ENCODE results near the gene CD2.
A peak's percentile ranks its signal among the peaks of the same experiment; 100 is the strongest.
"Not testable (repeated sequence)": the region's sequence is repeated elsewhere in the genome, so short reads cannot be mapped to it uniquely, and the experiment has no call there.

The CD2 gene

DNA sequence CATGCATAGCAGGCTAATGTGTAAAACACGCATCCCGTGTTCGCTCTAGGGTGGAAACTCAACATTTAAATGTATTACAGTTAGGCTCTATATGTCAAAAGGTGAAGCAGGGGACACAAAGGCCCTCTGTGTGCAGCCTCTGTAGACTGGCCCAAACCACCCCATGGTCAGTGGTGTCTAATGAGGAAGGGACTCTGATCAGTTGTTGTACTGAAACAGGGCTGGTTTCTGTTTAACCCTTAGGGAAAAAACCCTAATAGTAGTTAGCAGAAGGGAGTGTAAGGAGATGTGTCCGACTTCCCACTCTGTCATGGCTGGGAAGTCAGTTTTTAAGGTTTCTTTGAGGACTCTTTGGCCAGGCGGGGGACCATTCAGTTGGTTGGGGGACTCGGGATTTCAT, 21.5 kb upstream of the CD2 start:
- DNase-seq: no peak

DNA sequence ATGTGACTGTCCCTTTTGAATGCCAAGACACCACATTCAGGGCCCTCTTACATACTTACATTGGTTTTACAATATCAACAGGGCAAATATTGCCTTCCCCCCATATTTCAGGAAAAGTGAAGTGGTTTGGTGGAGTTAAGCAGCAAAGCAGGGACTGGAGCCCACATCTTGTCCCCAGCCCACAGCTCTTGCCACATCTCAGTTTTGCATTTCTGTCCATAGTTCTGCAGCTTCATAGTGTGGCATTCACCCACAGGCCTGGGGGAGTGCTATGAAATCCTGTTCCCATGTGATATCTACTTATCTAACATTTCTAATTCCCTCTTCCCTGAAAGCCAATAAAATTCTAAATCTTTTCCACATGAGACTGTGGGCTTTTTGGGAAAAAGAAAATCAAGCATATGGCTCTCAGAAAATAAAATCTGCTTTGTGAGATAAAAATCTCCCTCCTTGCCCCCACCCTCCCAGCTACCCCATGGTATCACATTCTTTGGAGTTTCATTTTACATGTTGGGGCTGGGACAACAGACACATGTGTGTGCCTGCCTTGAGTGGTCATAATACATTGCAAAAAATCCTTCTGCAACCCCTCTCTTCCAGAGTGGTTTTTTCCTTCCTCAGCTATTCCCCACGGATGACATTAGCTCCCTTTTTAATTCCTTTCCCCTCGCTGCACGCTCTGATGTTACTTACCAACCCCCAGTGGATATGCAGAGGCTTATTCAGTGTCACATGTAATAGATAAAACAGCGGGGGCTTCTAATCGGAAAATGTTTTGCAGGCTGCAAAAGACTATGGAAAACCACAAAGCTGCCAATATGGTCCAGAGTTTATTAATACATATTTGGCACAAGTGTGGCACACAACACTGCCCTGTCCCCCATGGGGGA, 20.5 kb upstream of the CD2 start:
- peak in 1 of 2 experiments; percentile 38 for DNase-seq

DNA sequence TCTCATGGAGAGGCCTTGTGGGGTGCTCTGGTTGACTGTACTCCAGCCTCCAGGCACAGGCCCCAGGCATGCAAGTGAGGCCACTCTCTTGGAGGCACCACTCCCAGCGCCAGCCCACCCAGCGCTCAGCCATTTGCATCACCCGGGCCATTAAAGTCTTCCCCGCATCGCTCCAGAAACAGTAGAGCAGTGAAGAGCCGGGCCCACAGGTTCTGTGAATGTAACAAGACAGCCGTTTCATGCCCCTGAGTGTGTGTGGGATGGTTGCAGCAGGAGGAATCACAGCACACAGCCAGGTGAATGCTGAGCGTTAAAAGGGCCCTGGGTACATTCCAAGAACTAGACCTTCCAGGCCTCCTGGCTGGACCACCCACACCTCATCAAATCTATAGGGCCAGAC, 19.0 kb upstream of the CD2 start:
- DNase-seq: no peak

DNA sequence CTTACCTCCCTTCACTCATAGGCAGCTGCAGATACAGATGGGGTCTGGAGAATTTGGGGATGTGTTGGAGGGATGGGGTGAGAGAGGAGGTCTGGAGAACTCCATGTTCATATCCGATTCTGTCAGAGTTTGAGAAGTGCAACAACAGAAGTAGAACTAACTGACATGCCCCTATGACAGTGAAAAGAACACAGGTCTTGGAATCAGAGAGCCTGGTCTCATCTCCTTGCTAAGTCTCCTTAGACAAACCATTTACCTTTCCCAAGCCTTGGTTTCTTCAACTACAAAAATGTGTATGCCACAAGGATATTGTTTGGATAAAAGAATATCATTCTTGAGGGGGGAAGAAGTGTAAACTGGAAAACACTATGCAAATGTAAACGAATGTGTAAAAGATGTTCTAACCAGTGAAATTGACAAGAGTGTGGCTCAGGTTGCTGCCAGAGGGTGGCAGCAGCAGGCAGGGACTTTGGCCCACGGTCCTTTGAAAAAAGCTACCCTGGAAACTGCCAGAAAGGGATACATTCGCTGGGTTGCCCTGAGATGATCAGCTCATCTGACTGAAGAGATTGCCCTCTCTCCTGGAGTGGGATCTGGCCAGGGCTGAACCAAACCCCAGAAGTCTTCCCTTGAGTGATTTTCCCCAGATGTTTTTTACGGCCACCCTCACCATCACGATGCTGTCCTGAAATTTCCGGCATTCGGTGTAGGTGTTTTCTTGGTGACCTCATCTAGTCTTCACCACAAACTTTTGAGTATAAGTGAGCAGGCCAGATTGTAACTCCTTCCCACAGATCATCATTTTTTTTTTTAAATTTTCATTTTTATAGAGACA, 17.0 kb upstream of the CD2 start:
- peak; percentile 38 to 88 for DNase-seq

DNA sequence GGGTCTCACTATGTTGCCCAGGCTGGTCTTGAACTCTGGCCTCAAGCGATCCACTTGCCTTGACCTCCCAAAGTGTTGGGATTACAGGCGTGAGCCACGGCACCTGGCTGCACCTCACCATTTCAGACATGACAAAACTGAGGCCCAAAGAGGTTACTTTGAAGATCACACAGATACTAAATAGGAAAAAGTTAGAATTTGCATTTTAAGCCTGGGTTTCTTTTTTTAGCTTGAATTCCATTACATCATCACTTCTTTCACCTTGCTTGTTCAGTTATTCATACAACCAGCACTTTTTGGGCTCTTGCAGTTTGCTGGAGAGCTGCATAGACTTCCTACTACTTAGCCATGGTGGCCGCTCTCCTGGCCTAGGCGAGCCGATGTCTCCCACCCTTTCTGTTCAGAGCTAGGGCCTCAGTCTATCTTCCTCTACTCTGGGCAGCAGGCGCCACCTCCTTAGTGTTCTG, 16.3 kb upstream of the CD2 start:
- no peak for DNase-seq

DNA sequence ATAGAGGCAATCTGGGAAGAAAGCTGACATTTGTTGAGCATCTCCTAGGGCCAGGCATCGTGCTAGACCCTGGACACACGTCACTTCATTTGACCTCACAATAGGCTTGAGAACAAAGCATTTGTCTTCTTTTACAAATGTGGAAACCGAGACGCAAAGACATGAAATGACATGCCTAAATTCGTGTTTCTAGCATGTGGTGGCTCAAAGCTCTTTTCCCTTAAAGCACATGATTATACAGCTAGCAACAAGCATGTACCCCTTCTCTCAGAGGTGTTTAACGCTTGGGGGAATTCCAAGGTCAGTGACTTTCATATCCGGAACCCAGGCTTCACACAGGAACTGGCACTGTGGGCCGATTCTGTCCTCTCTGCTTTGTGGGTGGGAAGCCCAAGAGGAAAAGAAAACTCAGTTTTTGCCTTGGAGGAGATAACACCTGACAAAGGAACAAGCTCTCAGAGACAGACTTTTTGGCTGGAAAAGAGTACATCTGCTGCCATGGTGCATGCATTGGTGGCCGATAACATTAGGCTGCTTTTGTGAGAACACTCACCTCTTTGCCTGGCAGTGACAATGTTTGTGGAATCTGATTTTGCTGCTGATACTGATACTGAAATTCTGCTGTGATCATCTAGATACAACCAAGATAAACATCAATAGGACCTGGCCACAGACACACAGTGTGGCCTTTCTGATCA, 15.4 kb upstream of the CD2 start:
- no peak for DNase-seq

DNA sequence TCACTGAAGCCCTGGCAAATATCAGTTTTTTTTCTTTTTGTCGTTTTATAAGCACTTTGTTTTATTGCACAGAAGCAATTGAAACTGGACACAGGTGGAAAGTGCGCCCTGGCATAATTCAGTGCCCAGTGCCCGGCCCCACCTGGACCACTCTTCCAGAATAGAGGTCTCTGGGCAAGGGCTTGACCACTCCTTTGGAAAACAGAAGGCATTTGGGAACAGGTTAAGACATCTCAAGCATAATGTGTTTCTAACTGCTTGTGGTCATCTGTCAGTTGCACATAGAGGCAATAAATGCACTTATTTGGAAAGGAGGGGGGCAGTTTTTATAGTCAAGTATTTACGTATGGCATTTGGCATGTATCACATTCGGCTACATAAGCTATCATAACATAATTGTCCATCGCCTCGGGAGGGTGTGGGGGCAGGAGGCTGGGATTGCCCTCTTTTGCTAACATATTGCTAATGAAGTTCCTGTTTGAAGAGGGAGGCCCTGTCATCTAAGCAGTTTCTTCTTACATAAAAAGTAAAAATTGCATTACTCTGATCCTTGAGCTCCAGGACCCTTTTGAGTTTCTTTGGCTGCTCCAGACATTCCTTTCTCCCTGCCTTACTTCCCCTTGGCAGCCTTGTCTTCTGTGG, 14.7 kb upstream of the CD2 start:
- DNase-seq: no peak

DNA sequence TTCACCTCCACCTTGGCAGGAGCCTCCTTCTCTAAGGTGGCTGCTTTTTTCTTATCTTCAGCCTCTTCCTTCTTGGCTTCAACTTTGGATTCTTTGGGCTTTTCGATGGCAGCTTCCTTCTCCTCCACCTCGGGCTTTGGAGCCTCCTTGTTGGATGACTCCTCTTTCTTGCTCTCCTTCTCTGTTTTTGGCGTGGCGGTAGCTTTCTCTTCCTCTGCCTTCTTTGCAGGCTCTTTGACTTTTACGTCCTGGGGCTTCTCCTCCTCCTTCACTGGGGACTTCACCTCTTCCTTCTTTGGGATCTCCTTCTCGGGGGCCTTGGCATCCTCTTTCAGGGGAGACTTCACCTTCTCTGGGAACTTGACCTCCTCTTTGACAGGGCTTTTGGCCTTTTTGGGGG, 13.9 kb upstream of the CD2 start:
- DNase-seq: no peak

DNA sequence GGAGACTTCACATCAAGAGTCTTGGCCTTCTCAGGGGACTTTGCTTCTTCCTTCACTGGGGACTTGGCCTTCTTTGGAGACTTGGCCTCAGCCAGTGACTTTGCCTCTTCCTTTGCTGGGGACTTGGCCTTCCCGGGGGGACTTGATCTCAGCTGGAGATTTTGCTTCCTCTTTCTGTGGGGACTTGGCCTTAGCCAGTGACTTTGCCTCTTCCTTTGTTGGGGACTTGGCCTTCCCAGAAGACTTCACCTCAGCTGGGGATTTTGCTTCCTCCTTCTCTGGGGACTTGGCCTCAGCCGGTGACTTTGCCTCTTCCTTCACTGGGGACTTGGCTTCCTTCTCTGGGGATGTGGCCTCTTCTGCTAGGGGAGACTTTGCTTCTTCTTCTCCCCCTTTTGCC, 13.5 kb upstream of the CD2 start:
- DNase-seq: no peak

DNA sequence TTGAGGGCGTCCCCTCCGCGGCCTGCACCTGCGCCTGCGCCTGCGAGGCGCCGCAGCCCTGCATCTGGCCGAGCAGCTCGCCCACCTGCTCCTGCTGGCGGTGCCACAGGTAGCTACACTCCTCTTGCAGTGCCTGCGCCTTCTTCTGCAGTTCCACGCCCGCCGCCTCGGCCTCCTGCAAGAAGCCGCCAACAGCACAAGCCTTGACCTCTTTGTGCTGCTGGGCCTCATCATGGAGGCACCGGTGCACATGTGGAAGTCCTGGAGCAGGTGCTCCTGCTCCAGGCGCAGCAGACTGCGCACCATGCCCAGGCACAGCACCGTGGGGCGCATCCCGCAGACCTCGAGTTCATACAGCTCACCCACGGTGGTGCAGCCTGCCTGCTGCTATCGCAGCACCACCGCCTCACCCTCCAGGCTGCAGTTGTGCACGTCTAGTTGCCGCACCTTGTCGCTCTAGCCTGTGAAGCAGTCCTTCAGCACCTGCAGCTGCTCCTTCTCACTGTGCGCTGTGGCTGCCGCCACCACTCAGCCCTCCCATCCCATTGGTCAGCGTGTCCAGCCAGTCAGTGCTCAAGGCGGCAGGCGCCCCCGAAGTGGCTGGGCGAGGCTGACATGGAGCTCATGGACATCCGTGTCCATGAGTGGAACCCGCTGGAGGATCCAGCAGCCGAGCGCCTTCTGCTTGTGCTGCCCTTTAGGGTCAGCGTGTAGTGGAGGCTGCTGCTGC, 12.2 kb upstream of the CD2 start:
- DNase-seq: no peak

DNA sequence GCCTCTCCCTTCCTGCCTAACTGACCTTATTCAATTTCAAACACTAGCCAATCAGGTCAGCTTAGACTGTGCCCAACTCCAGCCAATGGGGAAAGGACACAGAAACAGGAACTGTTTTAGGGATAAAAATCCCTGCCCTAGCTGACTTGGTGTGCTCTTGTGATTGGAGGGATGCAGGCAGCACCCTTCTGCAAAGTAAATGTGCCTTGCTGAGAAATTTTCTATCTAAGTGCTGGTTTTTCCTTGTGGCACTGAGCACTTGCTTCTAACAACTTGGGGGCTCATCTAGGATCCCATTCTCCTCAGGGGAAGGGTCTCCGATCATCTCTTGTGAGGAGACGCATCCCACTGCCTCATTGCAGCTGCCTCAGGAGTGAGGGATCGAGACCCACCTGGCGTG, 10.7 kb upstream of the CD2 start:
- no peak for DNase-seq

DNA sequence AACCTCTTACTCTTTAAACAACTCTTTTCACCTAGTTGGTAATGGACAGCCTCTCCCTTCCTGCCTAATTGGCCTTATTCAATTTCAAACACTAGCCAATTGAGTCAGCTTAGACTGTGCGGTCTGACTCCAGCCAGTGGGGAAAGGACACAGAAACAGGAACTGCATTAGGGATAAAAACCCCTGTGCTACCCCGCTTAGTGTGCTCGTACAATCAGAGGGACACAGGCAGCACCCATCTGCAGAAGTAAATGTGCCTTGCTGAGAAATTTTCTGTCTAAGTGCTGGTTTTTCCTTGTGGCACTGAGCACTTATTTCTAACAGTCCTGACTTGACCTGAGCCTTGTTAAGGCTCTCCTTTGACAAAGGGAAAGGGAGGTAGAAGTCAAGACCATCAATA, 6.0 kb upstream of the CD2 start:
- no peak for DNase-seq

DNA sequence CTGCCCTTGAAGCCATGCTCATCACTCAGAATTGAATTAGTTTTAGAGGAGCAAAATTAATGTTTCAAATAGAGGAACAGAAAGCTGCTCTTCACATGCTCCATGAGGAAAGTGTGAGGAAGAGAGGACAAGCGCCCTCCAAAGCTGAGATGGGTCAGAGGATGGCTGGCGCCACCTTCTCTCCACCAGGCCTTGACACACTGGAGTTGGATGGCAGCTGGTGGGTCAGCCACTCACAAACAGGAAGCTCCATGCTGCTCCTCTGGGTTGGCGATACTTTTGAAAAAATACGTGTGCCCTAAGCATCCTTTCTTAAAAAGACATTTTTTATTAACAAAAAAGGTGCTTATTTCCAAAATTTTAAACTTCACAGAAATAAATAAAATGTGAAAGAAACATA, 3.1 kb upstream of the CD2 start:
- no peak for DNase-seq

DNA sequence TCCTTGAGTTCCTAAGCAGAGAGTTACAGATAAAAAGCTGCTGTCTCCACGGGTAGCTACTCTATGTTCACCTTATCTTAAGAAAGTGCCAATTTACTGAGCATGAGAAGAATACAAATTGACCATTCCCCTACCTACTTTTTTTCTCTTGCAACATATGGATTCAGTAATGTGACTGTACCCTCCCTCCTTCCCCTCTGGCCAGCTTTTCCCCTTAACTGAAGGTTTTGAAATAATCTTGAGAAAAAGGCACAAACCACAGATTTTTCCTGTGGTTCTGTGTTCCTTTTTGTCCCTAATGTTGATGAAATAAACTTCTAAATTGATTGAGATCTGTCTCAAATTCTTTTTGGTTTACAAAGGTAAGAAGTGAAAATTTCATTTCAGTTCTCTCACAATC, 2.6 kb upstream of the CD2 start:
- DNase-seq: no peak

DNA sequence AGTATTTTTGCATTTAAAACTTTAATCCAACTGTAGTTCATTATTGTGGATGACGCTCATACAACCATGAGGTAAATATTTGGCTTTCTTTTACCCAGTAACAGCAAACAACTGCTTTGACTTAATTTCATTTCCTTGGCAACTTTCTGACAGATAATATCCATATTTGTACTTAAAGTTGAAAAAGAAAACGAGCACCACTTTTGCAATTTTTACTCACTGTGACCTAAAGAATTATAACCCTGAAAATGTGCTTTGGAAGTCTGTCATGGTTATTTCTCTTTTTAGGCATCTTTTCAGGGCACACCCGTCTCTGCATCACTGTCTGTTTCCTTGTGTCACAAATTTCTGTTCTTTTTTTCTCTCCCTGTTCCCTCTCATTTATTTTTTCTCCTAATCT, 918 bp upstream of the CD2 start:
- DNase-seq: no peak

DNA sequence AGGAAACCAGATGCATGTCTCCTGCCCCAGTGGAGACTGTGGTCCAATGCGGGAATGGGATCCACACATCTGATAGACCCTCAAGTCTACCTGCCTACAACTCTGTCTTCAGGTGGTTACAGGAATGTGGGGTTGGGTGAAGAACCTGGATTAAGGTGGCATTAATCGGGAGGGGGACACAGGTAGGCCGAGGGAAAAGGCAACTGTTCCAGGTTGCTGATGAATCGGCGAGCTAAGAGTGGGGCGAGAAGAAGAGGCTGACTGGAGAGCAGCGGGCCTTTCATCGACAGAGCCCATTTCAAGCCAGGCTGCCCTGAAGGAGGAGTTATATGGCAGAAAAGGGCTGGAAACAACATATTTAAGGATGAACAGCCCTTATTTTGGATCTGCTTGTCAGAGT, 836 bp downstream of the CD2 start:
- no peak for DNase-seq

DNA sequence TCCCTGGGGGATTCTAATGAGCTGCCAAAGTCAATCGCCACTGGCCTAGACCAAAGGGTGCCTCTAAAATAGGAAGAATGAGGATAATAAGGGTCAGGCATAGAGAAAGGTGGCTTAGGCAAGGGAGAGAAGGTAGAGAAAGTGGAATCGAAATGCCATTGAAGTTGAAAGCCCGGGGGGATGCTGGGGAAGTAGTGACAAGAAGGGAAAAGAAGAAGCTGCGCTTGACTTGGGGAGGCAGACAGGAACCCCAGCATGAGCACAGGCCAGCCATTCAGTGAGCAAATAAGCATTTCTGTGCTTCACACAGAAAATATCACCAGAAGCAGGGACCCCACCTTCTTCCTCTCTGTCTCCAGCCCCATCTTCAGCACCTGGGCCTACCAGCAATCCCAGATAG, 1.5 kb downstream of the CD2 start:
- DNase-seq: peak in 1 of 2 experiments; percentile 25

DNA sequence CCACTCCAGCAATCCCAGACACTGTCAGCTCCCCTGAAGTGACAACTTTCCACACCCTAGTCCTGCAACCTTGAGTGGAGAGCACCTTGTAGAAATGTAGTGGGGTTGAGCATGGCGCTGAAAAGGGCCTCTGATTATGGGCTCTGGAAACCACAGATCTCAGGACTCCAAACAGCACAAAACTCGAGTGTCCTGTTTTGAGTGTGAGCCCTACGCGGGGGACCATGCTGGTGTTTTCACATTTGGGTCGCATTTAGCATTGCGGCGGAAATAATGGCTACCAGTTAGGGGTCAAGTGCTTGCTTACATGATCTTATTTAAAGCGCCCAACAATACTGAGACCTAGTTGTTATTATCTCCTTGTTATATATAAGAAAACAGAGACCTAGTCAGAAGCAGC, 1.9 kb downstream of the CD2 start:
- not testable (repeated sequence) for DNase-seq

DNA sequence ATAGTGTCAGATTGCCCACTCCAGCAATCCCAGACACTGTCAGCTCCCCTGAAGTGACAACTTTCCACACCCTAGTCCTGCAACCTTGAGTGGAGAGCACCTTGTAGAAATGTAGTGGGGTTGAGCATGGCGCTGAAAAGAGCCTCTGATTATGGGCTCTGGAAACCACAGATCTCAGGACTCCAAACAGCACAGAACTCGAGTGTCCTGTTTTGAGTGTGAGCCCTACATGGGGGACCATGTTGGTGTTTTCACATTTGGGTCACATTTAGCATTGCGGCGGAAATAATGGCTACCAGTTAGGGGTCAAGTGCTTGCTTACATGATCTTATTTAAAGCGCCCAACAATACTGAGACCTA, 4.2 kb downstream of the CD2 start:
- not testable (repeated sequence) for DNase-seq

DNA sequence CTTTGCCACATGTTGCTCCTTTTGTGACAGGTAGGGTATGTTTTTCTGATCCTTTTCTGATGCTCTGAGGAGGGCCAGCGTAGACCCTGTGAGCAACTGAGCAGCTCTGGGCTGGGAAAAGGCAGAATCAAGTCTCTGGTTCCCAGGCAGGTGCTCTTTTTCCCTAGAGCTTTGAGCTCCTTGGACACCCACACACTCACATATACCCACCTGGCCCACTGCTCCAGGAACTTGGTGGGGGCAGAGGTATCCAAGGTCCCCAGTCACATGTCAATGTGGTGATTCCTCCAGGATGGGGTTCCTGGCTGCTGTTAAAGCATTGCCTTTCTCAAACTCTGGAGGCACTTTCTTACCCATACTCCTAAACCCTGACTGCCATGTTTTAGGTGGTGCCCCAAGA, 5.4 kb downstream of the CD2 start:
- DNase-seq: no peak

DNA sequence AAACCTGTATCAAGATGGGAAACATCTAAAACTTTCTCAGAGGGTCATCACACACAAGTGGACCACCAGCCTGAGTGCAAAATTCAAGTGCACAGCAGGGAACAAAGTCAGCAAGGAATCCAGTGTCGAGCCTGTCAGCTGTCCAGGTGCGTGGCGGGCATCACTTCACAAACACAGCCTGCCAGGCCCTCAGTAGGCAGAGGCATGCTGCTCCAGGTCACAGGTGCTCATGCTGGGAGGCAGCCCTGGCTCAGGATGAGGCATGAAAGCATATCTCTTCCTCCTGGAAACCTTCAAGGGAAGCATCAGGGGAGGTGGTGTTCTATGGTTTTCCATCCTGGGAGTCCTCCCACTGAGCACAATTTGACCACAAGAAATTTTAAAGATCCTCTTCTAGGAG, 6.3 kb downstream of the CD2 start:
- DNase-seq: no peak

DNA sequence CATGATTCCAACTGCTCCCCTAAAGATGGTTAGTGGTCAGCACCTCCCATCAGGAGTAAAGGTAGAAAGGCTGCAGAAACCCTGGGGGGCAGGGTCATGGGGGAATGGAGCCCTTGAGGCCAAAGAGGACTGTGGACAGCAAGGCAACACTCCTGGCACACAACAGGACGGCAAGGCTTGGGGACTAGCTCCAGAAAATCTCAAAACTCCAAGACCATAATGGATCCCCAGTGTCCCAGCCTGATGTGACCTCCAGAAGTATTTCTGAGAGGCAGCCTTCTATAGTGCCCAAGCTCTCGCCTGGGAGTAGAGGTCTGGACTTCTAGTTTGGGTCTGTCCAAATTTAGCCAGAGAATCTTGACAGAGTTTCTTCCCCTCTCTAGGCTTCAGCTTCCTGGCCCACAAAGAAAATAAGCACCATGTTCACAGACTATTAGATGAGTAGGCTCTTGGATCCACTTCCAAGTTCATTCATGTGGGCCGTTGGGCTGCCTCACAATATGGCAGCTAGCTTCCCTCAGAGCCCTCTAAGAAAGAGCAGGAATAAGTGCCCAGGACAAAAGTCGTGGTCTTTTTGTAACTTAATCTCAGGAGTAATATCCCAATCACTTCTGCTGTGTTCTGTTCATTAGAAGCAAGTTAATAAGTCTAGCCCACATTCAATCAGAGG, 6.9 kb downstream of the CD2 start:
- DNase-seq: no peak

Measured in NCI-H526 (cell line).